ENCODE measurements around the gene TLE7.

DNA sequence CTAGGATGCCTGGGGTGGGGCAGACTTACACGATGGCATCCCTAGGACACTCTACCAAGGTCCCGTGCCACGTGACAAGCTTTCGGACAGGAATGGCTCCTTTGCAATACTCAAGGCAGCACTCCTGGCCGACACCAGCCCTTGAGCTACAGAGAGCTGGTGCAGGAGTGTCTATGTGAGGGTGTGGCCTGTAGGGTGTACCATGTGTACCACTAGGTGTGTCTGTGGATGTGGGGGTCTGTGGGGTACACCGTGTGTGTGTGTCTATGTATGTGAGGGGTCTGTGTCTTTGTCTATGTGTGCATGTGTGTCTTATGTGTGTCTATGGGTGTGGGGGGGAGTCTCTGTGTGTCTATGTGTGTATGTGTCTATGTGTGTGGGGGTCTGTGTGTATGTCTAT is 1.9 kb upstream of the TLE7 start:
- TF ChIP-seq, protein P1, sequence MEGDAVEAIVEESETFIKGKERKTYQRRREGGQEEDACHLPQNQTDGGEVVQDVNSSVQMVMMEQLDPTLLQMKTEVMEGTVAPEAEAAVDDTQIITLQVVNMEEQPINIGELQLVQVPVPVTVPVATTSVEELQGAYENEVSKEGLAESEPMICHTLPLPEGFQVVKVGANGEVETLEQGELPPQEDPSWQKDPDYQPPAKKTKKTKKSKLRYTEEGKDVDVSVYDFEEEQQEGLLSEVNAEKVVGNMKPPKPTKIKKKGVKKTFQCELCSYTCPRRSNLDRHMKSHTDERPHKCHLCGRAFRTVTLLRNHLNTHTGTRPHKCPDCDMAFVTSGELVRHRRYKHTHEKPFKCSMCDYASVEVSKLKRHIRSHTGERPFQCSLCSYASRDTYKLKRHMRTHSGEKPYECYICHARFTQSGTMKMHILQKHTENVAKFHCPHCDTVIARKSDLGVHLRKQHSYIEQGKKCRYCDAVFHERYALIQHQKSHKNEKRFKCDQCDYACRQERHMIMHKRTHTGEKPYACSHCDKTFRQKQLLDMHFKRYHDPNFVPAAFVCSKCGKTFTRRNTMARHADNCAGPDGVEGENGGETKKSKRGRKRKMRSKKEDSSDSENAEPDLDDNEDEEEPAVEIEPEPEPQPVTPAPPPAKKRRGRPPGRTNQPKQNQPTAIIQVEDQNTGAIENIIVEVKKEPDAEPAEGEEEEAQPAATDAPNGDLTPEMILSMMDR (IDR thresholded peaks at IDR 0.05): no peak
- no peak for TF ChIP-seq POLR2A (IDR thresholded peaks at IDR 0.05)
